K562 (cell line): ENCODE results near the gene RPUSD1.

Experiments
- HMG20B ChIP-seq: fragments of 250-450 bp; sonication (Bioruptor Pico); IDR thresholded peaks from 2 replicates; pipeline ENCODE4 v1.5.0; 2021; ENCODE audit warnings: mild to moderate bottlenecking
- POLR2A ChIP-seq: fragments of 450-650 bp; conservative IDR thresholded peaks from 2 replicates; pipeline ENCODE4 v1.6.1; 2016
- POLR2AphosphoS2 ChIP-seq: IDR thresholded peaks from 2 replicates; pipeline ENCODE4 v1.6.1; 2012; ENCODE audit warnings: low read length, improper control_type of control experiment
- SMARCE1 ChIP-seq: fragments of 450-650 bp; IDR thresholded peaks from 2 replicates; pipeline ENCODE4 v1.7.1; 2016; ENCODE audit warnings: mild to moderate bottlenecking
- ZBTB8A ChIP-seq: fragments of 450-650 bp; IDR thresholded peaks from 2 replicates; pipeline ENCODE4 v1.6.1; 2018; ENCODE audit warnings: mild to moderate bottlenecking, moderate library complexity; ENCODE audit not compliant: partially characterized antibody
- TF ChIP-seq, protein P1 (sequence below), 3 experiments: IDR thresholded peaks in 2 of 3; conservative IDR thresholded peaks in 1 of 3; 2 replicates each; pipeline ENCODE4 v1.5.1; 2011 to 2012; ENCODE audit warnings: low read length in 3 of 3, mild to moderate bottlenecking in 3 of 3, control low read depth in 2 of 3, improper control_type of control experiment in 1 of 3, inconsistent platforms in 1 of 3, low read depth in 1 of 3, mixed read lengths in 1 of 3, moderate library complexity in 1 of 3; ENCODE audit not compliant: insufficient read depth in 2 of 3

DNA sequence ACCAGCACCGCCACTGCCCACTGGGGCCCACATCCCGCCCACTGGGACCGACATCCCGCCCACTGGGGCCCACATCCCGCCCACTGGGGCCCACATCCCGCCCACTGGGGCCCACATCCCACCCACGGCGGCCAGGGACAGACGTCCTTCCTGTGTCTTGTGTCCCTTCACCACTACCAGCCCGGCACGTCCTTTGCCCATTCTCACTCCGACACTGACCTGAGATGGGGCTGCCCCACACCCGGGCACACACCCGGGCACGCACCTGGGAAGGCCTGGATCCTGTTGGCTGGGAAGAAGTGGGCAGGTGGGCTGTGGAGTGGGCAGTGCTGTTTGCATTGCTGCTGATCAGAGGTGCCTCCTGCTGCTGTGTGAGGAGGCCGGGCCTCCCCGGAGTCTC is 40.7 kb upstream of the RPUSD1 start:
- TF ChIP-seq, protein P1, sequence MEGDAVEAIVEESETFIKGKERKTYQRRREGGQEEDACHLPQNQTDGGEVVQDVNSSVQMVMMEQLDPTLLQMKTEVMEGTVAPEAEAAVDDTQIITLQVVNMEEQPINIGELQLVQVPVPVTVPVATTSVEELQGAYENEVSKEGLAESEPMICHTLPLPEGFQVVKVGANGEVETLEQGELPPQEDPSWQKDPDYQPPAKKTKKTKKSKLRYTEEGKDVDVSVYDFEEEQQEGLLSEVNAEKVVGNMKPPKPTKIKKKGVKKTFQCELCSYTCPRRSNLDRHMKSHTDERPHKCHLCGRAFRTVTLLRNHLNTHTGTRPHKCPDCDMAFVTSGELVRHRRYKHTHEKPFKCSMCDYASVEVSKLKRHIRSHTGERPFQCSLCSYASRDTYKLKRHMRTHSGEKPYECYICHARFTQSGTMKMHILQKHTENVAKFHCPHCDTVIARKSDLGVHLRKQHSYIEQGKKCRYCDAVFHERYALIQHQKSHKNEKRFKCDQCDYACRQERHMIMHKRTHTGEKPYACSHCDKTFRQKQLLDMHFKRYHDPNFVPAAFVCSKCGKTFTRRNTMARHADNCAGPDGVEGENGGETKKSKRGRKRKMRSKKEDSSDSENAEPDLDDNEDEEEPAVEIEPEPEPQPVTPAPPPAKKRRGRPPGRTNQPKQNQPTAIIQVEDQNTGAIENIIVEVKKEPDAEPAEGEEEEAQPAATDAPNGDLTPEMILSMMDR (IDR thresholded peaks at IDR 0.05 in 2 of 3, conservative IDR thresholded peaks at IDR 0.05 in 1 of 3; ENCODE audit: insufficient read depth in 2 of 3, low read depth in 1 of 3, low read length in 3 of 3) = no peak
- TF ChIP-seq POLR2A (no peak), POLR2AphosphoS2 (no peak), SMARCE1 (no peak), HMG20B (CRISPR knock-in tag) (no peak), ZBTB8A (no peak)
